Endothelial cell of umbilical vein (primary cell): ENCODE data around the gene CHST11. TPM values are rescaled to one million over a fixed set of nuclear protein-coding genes. Genes with fewer than 3 reads are reported as not detected.

Experiments
- BruUV-seq: library from RNA; stranded (reverse); fragments of 400-500 nt; replicated peaks from 2 replicates; lab custom pipeline; 2021; lab: Mats Ljungman, UMichigan
- CTCF ChIA-PET: fragments of 300-600, 350-600 bp; sonication (Branson Sonifier 250); formaldehyde crosslinking; loops from one replicate; lab custom pipeline; 2021; ENCODE audit warnings: antibody characterized with exemption, inconsistent platforms; lab: Charles Lee
- POLR2A ChIA-PET: fragments of 300-600, 350-600 bp; sonication (Branson Sonifier 250); formaldehyde crosslinking; loops from one replicate; lab custom pipeline; 2021; ENCODE audit warnings: antibody characterized with exemption, inconsistent platforms; lab: Charles Lee
- DNase-seq: peaks from one replicate; pipeline ENCODE4 v3.0.0-alpha.2; 2011; ENCODE audit warnings: low read depth, low spot score
- FAIRE-seq: peaks from 2 replicates; lab custom pipeline; 2011; peaks lifted over from hg19 to GRCh38; lab: Jason Lieb, UNC
- H2AFZ ChIP-seq: 2 replicates; pipeline ENCODE4 v1.6.0; 2012; ENCODE audit warnings: low read depth, low read length, control low read depth, inconsistent platforms
- H3K27ac ChIP-seq: 2 replicates; pipeline ENCODE4 v1.5.1; 2011; ENCODE audit warnings: low read depth, mild to moderate bottlenecking, control low read depth, low read length, moderate library complexity; ENCODE audit not compliant: insufficient read depth
- H3K27me3 ChIP-seq, 2 experiments: 2 replicates each; pipeline versions ENCODE4 v1.6.0 to v1.6.1; 2011; ENCODE audit warnings: low read length in 2 of 2, mixed read lengths in 1 of 2; ENCODE audit not compliant: control insufficient read depth in 2 of 2, insufficient read depth in 2 of 2
- H3K36me3 ChIP-seq, 2 experiments: 2 replicates in 1 of 2; 3 replicates in 1 of 2; pipeline ENCODE4 v1.5.1; 2011; ENCODE audit warnings: low read length in 2 of 2, mild to moderate bottlenecking in 1 of 2, moderate library complexity in 1 of 2; ENCODE audit not compliant: control insufficient read depth in 2 of 2, insufficient read depth in 2 of 2; ENCODE audit errors: extremely low read depth in 1 of 2
- H3K4me1 ChIP-seq: 3 replicates; pipeline ENCODE4 v1.5.1; 2011; ENCODE audit warnings: mild to moderate bottlenecking, low read length; ENCODE audit not compliant: control insufficient read depth, insufficient read depth; ENCODE audit errors: extremely low read depth
- H3K4me2 ChIP-seq: 2 replicates; pipeline ENCODE4 v1.6.1; 2011; ENCODE audit warnings: low read length, control low read depth, mixed read lengths; ENCODE audit not compliant: insufficient read depth
- H3K4me3 ChIP-seq, 3 experiments: fragments of 200-600 bp in 1 of 3; sonication (generic), shearing (Covaris generic) in 1 of 3; replicated peaks in 1 of 3; 2 replicates each; pipeline ENCODE4 v1.5.1; 2011 to 2016; ENCODE audit warnings: control low read depth in 3 of 3, low read length in 3 of 3, mild to moderate bottlenecking in 2 of 3, inconsistent platforms in 1 of 3, low read depth in 1 of 3, moderate library complexity in 1 of 3; ENCODE audit not compliant: insufficient read depth in 1 of 3
- H3K79me2 ChIP-seq: 2 replicates; pipeline ENCODE4 v1.6.0; 2012; ENCODE audit warnings: low read length, inconsistent platforms; ENCODE audit not compliant: control insufficient read depth, insufficient read depth
- H3K9ac ChIP-seq: replicated peaks from 2 replicates; pipeline ENCODE3; 2011; ENCODE audit warnings: low read length, control low read depth; ENCODE audit not compliant: insufficient read depth; ENCODE audit errors: extremely low read depth
- H3K9me1 ChIP-seq: replicated peaks from 3 replicates; pipeline ENCODE4 v1.6.0; 2011; ENCODE audit warnings: mild to moderate bottlenecking, low read length; ENCODE audit not compliant: control insufficient read depth, insufficient read depth; ENCODE audit errors: extremely low read depth
- H3K9me3 ChIP-seq: replicated peaks from 2 replicates; pipeline ENCODE4 v1.5.1; 2012; ENCODE audit warnings: low read length, inconsistent platforms; ENCODE audit not compliant: control insufficient read depth, insufficient read depth
- H4K20me1 ChIP-seq: replicated peaks from 2 replicates; pipeline ENCODE3; 2011; ENCODE audit warnings: mild to moderate bottlenecking, low read length; ENCODE audit not compliant: control insufficient read depth, insufficient read depth; ENCODE audit errors: extremely low read depth
- EZH2 ChIP-seq: IDR thresholded peaks from 2 replicates; pipeline ENCODE4 v1.6.1; 2012; ENCODE audit warnings: borderline replicate concordance, low read depth, mild to moderate bottlenecking, moderate library complexity, low read length, inconsistent platforms; ENCODE audit not compliant: severe bottlenecking
- FOS ChIP-seq: IDR thresholded peaks from 2 replicates; pipeline ENCODE4 v1.6.1; 2011; ENCODE audit warnings: mild to moderate bottlenecking, low read length, moderate library complexity, borderline replicate concordance; ENCODE audit not compliant: insufficient read depth
- GATA2 ChIP-seq: IDR thresholded peaks from 2 replicates; pipeline ENCODE4 v1.7.0; 2011; ENCODE audit warnings: low read depth, mild to moderate bottlenecking, moderate library complexity, mixed read lengths, low read length; ENCODE audit not compliant: insufficient read length, insufficient read depth
- JUN ChIP-seq: IDR thresholded peaks from 2 replicates; pipeline ENCODE4 v1.6.1; 2011; ENCODE audit warnings: borderline replicate concordance, low read depth; ENCODE audit not compliant: insufficient read length, insufficient read depth
- MYC ChIP-seq: IDR thresholded peaks from one replicate; pipeline ENCODE4 v1.6.1; 2011; ENCODE audit warnings: mild to moderate bottlenecking, low read depth, low read length
- POLR2A ChIP-seq: IDR thresholded peaks from 2 replicates; pipeline ENCODE4 v1.6.1; 2012; ENCODE audit warnings: low read depth, mild to moderate bottlenecking, control low read depth, low read length
- POLR2AphosphoS5 ChIP-seq: IDR thresholded peaks from 2 replicates; pipeline ENCODE4 v1.6.1; 2012; ENCODE audit warnings: low read depth, mild to moderate bottlenecking, control low read depth, low read length, moderate library complexity; ENCODE audit not compliant: insufficient read depth
- dilution Hi-C: fragments of 300-500 bp; cut with MboI; formaldehyde crosslinking; loops from one replicate; pipeline ENCODE4 v1.15.0; 2019; ENCODE audit warnings: low sequenced_read_pairs; ENCODE audit not compliant: extremely low pct_ligation_motif_present
- intact Hi-C: fragments of 100-400 bp; cut with micrococcal nuclease; formaldehyde crosslinking; loops from one replicate; pipeline ENCODE4 v1.10.0; 2022
- polyA plus RNA-seq, 4 experiments: library from polyadenylated mRNA; depleted of rRNA in 3 of 4; stranded (reverse) in 3 of 4; unstranded in 1 of 4; fragments of >200 nt; gene quantifications; 2 replicates each; pipeline versions ENCODE4 v1.2.1 to v1.2.3, GENCODE V29; 2011 to 2012; ENCODE audit warnings: missing spikeins in 1 of 4
- total RNA-seq: library from RNA; stranded (reverse); gene quantifications from 2 replicates; pipeline ENCODE4 v1.2.3, GENCODE V29; 2021
- TF ChIP-seq, protein P1 (sequence below), 2 donors: IDR thresholded peaks; 1 replicate in 1 of 2; 2 replicates in 1 of 2; pipeline ENCODE4 v1.5.1; 2011; ENCODE audit warnings: low read length in 2 of 2, mild to moderate bottlenecking in 2 of 2, moderate library complexity in 2 of 2, control low read depth in 1 of 2, inconsistent platforms in 1 of 2, low read depth in 1 of 2; ENCODE audit not compliant: insufficient read depth in 1 of 2; ENCODE audit errors: extremely low read depth in 1 of 2
- TF ChIP-seq, protein P2 (sequence below): IDR thresholded peaks from 2 replicates; pipeline ENCODE4 v1.6.1; 2011; ENCODE audit not compliant: insufficient read depth, insufficient read length

CHST11 gene
- total and polyA plus RNA-seq, 2 donors (not counting 3 experiments of a cell fraction or from before 2014, with no cell fraction given): 19.7 to 20.9 TPM

DNA sequence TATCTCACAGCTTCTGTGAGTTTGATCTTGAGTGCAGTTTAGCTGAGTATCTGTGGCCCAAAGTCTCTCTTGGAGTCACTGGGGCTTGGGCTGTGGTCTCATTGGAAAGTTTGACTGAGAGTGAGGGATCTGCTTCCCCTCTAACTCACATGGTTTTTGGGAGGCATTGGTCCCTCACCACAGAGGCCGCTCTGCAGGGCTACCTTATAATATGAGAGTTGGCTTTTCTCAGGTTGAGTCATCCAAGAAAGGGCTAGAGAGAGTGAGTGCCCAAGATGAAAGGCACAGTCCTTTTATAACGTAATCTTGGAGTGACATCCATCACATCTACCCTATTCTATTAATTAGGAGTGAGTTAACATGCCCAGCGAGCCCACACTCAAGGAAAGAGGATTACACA lies 325.5 kb downstream of the CHST11 start:
- BruUV-seq: no TSS peak

More for the DNA sequence above, 325.5 kb downstream of the CHST11 start:
- Histone ChIP-seq H3K9ac (no peak overlapping the region), H3K4me3 (no peak overlapping the region), H3K4me2 (no peak overlapping the region), H3K79me2 (no peaks in the 10 kb centered on the region), H3K27me3 (peaks cover 4 to 9% of the 10 kb centered on the region in 2 experiments), H3K36me3 (no peaks in the 10 kb centered on the region), H3K4me1 (no peaks in the 10 kb centered on the region), H4K20me1 (no peaks in the 10 kb centered on the region), H3K27ac (no peak overlapping the region), H3K9me3 (no peaks in the 10 kb centered on the region), H2AFZ (no peak overlapping the region), H3K9me1 (no peaks in the 10 kb centered on the region)
- DNase-seq (no peak), FAIRE-seq (no peak)
- dilution Hi-C loops: no loop called here
- ChIA-PET CTCF (interaction anchor here (3.3 kb wide), 1 partner anchor 8 kb away, joined by 26 read pairs; no protein-coding TSS in a partner anchor), POLR2A (no interaction called here)
- intact Hi-C loops: no loop called here
- no peak for TF ChIP-seq POLR2AphosphoS5
- no peak for TF ChIP-seq GATA2
- TF ChIP-seq JUN: no peak
- TF ChIP-seq EZH2: no peak
- no peak for TF ChIP-seq MYC
- TF ChIP-seq, protein P1, sequence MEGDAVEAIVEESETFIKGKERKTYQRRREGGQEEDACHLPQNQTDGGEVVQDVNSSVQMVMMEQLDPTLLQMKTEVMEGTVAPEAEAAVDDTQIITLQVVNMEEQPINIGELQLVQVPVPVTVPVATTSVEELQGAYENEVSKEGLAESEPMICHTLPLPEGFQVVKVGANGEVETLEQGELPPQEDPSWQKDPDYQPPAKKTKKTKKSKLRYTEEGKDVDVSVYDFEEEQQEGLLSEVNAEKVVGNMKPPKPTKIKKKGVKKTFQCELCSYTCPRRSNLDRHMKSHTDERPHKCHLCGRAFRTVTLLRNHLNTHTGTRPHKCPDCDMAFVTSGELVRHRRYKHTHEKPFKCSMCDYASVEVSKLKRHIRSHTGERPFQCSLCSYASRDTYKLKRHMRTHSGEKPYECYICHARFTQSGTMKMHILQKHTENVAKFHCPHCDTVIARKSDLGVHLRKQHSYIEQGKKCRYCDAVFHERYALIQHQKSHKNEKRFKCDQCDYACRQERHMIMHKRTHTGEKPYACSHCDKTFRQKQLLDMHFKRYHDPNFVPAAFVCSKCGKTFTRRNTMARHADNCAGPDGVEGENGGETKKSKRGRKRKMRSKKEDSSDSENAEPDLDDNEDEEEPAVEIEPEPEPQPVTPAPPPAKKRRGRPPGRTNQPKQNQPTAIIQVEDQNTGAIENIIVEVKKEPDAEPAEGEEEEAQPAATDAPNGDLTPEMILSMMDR (IDR thresholded peaks at IDR 0.05; ENCODE audit: extremely low read depth in 1 of 2, insufficient read depth in 1 of 2, low read depth in 1 of 2, low read length in 2 of 2): no peak
- TF ChIP-seq FOS: no peak
- no peak for TF ChIP-seq POLR2A
- TF ChIP-seq, protein P2, sequence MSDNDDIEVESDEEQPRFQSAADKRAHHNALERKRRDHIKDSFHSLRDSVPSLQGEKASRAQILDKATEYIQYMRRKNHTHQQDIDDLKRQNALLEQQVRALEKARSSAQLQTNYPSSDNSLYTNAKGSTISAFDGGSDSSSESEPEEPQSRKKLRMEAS: no peak
